HL-60 (cell line): ENCODE results near the gene GSN.

Experiments
- DNase-seq, 2 experiments: peaks; one replicate each; pipeline ENCODE4 v3.0.0-alpha.2; 2010 to 2020; ENCODE audit warnings: low read depth in 1 of 2, low spot score in 1 of 2
- H3K27ac ChIP-seq: fragments of 250-450 bp; sonication (Bioruptor Pico); replicated peaks from 2 replicates; pipeline ENCODE4 v1.5.1; 2020; ENCODE audit warnings: mild to moderate bottlenecking, moderate library complexity
- H3K27me3 ChIP-seq: fragments of 250-450 bp; sonication (Bioruptor Pico); 2 replicates; pipeline ENCODE4 v1.5.1; 2021; ENCODE audit warnings: mild to moderate bottlenecking, moderate library complexity; ENCODE audit not compliant: insufficient read depth, poor library complexity, severe bottlenecking
- H3K4me3 ChIP-seq: replicated peaks from 2 replicates; pipeline ENCODE4 v1.5.1; 2011; ENCODE audit warnings: mild to moderate bottlenecking, control low read depth, low read length; ENCODE audit not compliant: insufficient read depth
- GABPA ChIP-seq: IDR thresholded peaks from 2 replicates; pipeline ENCODE4 v1.6.1; 2012; ENCODE audit warnings: low read depth
- POLR2AphosphoS5 ChIP-seq: IDR thresholded peaks from 2 replicates; pipeline ENCODE4 v1.6.1; 2012; ENCODE audit warnings: low read depth
- REST ChIP-seq: IDR thresholded peaks from 2 replicates; pipeline ENCODE4 v1.6.1; 2012; ENCODE audit warnings: low read depth; ENCODE audit not compliant: insufficient replicate concordance
- SPI1 ChIP-seq: IDR thresholded peaks from 2 replicates; pipeline ENCODE4 v1.6.1; 2012; ENCODE audit warnings: low read depth, mild to moderate bottlenecking, borderline replicate concordance
- TF ChIP-seq, protein P1 (sequence below): IDR thresholded peaks from one replicate; pipeline ENCODE4 v1.5.1; 2011; ENCODE audit warnings: low read length, control low read depth, inconsistent platforms; ENCODE audit not compliant: insufficient read depth

The GSN gene

DNA sequence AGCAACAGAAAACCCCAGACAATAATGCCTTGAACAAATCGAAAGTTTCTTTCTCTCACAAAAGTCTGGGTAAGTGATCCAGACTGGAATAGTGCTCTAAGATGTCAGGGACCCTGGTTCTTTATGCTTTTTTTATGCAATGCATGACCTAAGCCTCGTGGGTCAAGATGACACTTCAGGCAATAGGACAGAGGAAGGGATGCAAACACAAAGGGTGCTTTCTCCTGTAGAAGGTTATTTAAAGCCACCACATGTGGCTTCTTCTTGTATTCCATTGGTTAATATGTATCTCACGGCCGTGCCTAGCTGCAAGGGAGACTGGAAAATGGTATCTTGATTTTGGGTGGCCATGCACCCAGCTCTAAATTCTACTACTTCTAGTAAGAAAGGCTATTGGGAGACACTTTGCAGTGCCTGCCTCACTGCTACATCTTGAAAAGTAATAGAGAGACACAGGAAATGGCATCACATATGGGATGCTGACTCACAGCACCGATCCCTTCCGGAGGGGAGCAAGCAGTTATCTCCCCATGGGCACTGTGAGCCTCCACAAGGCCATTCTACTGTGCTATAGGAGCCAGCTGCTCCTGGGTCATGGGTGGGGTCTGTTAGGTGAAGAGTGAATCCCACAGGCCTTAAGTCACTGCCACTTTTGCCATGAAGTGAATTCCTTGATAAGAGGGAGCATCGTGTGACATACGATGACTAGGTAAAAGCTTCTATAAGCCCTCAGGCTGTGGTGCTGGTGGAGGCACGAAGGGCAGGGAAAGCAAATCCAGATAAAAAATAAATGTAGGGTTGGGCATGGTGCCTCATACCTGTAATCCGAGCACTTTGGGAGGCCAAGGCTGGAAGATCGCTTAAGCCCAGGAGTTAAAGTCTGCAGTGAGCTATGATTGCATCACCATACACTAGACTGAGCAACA is 33.8 kb upstream of the GSN start:
- TF ChIP-seq REST (no peak), POLR2AphosphoS5 (no peak), SPI1 (no peak), GABPA (no peak)
- TF ChIP-seq, protein P1, sequence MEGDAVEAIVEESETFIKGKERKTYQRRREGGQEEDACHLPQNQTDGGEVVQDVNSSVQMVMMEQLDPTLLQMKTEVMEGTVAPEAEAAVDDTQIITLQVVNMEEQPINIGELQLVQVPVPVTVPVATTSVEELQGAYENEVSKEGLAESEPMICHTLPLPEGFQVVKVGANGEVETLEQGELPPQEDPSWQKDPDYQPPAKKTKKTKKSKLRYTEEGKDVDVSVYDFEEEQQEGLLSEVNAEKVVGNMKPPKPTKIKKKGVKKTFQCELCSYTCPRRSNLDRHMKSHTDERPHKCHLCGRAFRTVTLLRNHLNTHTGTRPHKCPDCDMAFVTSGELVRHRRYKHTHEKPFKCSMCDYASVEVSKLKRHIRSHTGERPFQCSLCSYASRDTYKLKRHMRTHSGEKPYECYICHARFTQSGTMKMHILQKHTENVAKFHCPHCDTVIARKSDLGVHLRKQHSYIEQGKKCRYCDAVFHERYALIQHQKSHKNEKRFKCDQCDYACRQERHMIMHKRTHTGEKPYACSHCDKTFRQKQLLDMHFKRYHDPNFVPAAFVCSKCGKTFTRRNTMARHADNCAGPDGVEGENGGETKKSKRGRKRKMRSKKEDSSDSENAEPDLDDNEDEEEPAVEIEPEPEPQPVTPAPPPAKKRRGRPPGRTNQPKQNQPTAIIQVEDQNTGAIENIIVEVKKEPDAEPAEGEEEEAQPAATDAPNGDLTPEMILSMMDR, result no peak
- no peak overlapping the region for H3K4me3 ChIP-seq
- H3K27me3 ChIP-seq, result no peaks in the 10 kb centered on the region
- peak overlapping the region; percentile 58 for H3K27ac ChIP-seq
- DNase-seq, result peak in 1 of 2 experiments; percentile 72

GRCh38 chr9:121234832-121235161 is 33.2 kb upstream of the GSN start:
- Histone ChIP-seq H3K27me3 (no peaks in the 10 kb centered on the region), H3K27ac (peak overlapping the region; percentile 58), H3K4me3 (no peak overlapping the region)
- TF ChIP-seq, protein P1, result no peak
- no peak for TF ChIP-seq REST
- no peak for TF ChIP-seq POLR2AphosphoS5
- no peak for TF ChIP-seq SPI1
- TF ChIP-seq GABPA, result no peak
- DNase-seq, result no peak

GRCh38 chr9:121235512-121235911 is 32.5 kb upstream of the GSN start:
- Histone ChIP-seq H3K27ac (no peak overlapping the region), H3K27me3 (no peaks in the 10 kb centered on the region), H3K4me3 (no peak overlapping the region)
- TF ChIP-seq GABPA, result no peak
- TF ChIP-seq, protein P1, result no peak
- no peak for TF ChIP-seq REST
- no peak for TF ChIP-seq SPI1
- TF ChIP-seq POLR2AphosphoS5, result no peak
- DNase-seq, result no peak
